ENCODE results near the gene UPK3A.
"Not testable (repeated sequence)": the region's sequence is repeated elsewhere in the genome, so short reads cannot be mapped to it uniquely, and the experiment has no call there.

The UPK3A gene

DNA sequence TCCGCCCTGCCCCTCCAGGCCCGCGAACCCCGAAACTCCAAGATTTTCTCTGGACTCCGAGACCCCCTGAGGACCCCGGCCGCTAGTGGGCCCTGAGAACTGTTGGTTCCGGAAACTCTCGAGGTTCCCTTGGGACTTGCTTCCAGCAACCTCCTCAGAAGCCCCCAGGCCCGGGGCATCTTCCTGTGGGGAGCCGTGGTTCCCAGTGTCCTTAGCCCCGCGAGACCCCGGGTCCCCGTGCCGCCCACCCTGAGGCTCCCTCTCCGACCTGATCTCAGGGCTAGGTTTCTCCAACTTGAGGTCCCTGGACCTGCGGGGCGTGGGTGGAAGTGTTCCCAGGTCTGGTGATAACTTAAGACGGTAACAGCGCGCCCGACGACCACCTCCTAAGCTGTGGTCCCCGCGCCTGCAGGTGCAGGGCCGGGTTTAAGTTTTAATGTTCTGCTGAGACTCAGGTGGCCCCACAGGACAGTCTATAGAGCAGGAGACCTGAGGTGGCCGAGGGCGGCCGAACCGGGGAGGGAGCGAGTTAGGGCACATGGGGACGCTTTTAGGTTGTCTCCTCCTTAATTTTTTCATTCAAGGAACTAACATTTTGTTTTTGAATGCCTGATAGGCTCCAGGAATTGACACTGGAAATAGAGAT, 25.7 kb downstream of the UPK3A start:
- DNase-seq: no peak

- DNase-seq: no peak
Observed at GRCh38 chr22:45310977-45311531, 26.3 kb downstream of the UPK3A start.

- no peak for DNase-seq
Observed at GRCh38 chr22:45312415-45312814, 27.7 kb downstream of the UPK3A start.

DNA sequence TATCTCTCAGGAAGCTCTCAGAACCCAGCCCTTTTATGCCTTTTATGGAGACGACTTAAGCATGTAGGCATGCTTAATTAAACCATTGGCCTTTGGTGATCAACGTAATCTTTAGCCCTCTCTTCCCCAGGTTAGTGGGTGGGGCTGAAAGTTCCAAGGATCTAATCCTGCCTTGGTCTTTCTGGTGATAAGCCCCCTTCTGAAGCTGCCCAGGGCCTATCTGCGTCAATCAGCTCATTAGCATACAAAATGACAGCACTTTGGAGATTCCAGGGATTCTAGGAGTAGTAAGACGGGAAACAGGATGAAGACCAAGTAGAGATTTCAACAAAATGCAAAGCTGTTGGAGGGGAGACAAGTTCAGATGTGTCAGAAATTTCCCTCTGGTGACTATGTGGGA, 28.1 kb downstream of the UPK3A start:
- no peak for DNase-seq

DNA sequence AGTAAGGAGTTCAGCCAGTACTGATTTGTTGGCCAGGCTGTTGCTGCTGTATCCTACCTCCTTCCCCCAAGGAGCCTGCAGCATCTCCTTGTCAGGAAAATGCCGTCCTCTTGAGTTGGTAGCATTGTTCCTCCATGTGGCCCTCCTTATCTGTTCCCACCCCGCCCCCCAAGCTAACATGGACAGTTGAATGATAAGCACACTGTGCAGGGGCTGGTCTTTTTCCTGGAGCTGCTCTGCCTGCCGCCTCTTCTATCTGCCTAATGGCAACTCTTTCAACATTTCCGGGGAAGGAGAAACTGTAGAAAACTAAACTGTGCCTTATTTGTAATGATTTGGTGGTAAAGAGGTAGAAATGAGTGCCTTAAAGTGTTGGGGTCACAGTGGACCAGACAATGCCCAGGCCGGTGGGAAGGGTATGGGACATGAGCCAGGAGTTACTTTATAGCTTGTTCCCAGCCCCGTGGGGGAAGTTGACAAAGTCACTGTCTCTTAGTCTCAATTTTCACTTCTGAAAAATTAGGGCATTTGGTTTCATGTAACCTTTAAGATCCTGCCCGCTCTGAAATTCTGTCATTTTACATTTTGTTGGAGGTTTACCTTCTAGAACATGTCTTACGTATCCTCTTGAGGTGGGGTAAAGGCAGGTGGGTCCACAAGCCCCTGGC, 29.4 kb downstream of the UPK3A start:
- DNase-seq: no peak

- DNase-seq: no peak
Observed at GRCh38 chr22:45314786-45315185, 30.0 kb downstream of the UPK3A start.

DNA sequence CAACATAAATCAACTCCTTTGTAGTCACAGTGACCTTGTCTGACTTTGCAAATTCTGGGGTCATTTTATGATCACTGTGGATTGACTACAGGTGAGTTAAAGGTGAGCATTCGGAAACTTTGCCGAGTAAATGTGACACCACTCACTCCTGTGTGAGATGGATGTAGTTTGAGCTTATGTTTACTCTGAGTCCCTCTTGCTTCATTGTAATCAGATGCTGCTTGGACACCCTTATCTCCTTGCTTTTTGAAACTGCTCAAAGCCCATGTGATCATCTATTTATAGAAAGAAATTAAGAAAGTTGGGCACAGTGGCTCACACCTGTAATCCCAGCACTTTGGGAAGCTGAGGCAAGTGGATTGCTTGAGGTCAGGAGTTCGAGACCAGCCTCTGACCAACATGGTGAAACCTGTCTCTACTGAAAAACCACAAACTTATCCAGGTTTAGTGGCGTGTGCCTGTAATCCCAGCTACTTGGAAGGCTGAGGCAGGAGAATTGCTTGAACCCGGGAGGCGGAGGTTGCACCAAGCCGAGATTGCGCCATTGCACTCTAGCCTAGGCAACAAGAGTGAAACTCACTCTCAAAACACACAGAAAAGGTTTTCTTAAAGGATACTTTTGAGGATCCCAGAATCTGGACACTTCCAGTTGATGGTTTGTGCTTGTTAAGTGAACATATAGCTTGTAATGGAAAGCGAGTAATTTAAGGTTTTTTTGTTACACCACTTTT, 32.2 kb downstream of the UPK3A start:
- DNase-seq: no peak

DNA sequence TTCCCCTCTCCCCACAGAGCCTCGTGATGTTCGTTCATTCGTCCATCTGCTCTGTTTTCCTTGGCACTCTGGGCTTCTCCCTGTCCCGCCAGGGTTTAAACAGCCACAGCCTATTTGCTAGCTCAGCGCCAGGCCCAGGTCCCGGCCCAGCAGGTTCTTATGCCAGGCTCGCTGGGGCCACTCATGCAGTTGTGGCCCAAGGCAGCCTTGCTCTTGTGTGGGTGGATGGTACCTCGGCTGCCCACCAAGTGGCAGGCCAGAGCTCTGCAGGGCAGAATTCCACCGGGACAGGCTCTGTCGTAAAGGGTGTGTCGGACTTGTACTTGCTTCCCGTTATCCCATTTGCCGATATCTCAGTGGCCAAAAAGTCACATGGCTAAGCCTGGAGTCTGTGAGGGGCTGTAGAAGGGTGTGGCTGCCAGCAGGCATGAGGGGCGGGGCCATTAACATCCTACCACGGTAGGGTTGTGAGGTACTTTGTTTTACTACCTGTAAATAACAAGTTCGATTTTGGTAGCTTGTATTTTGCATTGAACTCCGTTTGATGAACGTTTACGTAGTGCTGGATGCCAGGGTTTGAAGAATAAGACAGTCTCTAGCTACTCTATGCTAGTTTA, 32.9 kb downstream of the UPK3A start:
- peak; percentile 26 for DNase-seq

DNA sequence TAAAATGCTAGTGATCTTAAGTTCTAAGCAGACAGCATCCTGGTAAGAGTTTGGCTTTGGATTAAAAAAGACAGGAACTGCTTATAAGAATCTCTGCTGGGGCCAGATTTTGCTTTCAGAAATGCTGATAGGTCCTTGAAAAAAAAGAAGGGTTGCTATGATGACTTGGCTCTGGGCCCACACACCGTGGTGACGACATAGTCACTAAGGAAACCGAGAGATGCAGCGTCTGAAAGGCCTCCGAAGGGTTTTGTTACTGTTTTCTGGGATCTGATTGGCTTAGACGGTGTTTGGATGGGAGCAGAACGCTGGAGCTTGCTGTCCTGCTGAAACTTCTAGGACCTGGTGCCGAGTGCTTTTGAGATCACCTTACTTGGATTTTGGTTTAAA, 33.4 kb downstream of the UPK3A start:
- peak; percentile 64 for DNase-seq

- no peak for DNase-seq
Observed at GRCh38 chr22:45318558-45319323, 34.0 kb downstream of the UPK3A start.

DNA sequence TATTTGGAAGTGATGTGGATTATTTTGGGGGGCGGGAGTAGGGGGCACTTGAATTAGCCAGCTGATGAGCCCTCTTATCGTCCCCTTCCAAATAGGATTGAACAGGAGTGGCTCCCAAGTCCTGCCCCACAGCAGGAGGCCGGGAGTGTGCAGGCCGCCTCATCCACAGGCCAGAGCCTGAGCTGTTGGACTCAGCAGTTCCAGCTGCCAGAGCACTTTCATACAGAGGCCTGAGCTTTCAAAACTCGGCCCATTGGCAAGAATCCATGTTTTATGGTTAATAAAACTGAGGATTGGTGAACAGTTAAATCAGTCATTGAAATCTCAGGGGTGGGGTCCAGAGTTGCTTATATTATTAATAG, 34.6 kb downstream of the UPK3A start:
- DNase-seq: no peak

GRCh38 chr22:45320357-45320976, 35.7 kb downstream of the UPK3A start:
- no peak for DNase-seq

DNA sequence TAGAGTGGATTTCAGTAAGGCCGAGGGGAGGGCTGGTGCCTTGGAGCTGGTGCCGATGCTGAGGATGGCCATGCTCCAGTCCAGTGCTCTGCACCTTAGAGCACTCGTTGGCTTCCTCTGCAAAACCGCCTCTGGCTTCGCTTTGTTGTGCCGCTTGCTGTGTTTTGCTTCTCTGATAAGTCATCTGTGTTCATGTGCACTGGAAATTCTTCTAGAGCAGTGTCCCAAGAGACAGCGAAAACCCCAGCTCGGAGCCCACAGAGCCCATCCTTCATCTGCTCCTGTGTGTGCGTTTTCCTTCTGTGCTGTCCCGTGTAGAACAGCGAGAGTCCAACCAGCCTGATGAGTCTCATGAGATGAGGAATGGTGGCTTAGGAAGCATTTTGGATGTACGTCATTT, 37.1 kb downstream of the UPK3A start:
- DNase-seq: no peak

DNA sequence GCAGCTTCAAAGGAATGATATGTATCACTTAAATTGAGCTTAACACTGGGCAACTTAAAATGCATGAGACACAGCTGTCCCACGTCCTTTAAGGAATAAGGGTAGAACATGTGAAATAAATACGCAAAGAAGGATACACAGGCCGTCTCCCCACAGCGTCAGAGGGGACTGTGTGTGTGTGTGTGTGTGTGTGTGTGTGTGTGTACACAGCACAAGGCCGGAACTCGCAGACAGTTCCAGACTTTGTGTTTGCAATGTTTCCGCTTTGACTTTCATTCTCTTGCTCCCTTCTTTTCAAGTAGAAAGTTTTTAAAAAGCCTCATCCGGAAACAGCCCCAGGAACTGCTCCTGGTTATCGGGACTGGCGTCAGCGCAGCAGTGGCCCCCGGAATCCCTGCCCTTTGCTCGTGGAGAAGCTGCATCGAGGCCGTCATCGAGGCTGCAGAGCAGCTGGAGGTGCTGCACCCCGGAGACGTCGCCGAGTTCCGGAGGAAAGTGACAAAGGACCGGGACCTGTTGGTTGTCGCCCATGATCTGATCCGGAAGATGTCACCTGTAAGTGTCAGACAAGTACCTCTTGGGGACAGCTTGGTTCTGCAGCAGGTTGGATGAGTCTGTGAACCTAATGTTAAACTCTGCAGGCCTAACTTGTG, 38.2 kb downstream of the UPK3A start:
- DNase-seq: no peak

DNA sequence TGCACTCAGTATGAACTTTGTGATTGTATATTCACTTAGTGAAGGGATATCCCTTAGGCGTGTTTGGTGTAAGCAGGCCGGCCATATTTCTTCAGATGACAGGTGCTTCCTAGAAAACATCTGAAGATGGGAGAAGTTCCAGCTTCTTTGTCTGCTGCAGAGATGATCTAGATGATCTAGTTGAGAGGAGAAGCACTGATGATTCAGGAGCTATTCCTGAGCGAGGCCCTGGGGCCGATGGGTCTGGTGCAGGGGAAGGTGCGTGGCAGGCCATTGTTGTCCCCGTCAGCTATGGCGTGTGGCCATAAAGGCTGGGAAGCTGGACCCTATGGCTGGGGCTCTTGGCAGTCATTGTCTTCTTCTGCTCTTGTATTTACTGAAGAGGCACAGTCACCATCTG, 38.9 kb downstream of the UPK3A start:
- no peak for DNase-seq

DNA sequence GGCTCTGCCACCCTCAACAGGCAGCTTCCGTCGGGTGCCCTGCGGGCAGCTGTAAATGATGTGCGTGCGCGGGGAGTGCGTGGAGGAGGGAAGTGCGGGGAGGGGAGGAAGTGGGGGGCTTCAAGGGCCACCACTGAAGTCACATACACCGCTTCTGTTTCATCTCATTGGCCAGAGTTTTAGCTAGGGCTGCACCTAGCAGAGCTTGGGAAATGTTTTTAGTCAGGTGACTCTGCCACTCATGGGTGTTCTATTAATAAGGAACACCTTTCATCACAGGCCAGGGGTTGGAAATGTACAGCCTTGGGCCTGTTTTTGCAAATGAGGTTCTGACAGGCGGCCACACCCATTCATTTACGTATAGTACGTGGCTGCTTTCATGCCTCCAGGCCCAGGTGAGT, 39.6 kb downstream of the UPK3A start:
- DNase-seq: no peak

DNA sequence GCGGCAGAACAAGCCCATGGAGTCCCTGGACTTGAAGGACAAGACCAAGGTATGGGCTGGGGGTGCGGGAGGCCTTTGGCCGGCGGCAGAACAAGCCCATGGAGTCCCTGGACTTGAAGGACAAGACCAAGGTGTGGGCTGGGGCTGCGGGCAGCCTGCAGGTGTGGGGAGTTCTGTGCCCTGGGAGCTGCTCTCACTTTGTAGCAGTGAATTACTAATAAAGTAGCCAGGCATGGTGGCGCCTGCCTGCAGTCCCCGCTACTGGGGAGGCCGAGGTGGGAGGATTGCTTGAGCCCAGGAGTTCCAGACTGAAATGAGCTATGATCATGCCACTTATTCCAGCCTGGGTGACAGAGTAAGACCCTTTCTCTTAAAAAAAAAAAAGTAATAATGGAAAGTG, 43.5 kb downstream of the UPK3A start:
- DNase-seq: not testable (repeated sequence)

DNA sequence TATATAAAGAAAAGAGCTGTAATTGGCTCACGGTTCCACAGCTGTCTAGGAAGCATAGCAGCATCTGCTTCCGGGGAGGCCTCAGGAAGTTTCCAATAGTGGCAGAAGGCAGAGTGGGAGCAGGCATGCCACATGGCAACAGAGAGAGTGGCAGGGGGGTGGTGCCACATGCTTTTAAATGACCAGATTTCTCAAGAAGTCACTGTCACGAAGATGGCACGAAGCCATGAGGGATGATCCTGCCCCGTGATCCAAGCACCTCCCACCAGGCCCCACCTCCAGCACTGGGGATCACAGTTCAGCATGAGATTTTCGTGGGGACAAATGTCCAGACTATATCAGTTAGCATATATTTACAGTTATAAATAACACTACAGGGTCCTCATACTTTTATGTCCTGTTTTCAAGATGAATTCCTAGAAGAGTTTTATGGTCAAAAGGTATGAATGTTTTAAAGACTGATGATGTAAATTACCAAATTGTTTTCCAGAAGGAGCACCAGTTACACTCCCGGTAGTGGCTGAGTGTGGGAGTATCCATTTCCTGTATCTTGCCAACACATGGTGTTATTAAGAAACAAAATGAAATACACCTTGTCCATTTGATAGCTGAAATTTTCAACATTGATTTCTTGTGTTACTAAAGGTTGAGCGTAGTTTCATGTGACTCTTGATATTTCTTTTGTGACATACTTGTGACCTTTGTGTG, 44.2 kb downstream of the UPK3A start:
- peak; percentile 88 for DNase-seq

- peak; percentile 90 for DNase-seq
Observed at GRCh38 chr22:45329530-45329936, 44.8 kb downstream of the UPK3A start.

GRCh38 chr22:45330548-45330947, 45.8 kb downstream of the UPK3A start:
- DNase-seq: no peak

- no peak for DNase-seq
Observed at GRCh38 chr22:45331486-45331885, 46.7 kb downstream of the UPK3A start.

Measured in NCI-H524 treated with DMSO at 0.1 percent for 48 hours (cell line).